SH-SY5Y (cell line): ENCODE data around the gene ASPHD1.

Experiments
- GATA2 ChIP-seq: IDR thresholded peaks from 2 replicates; pipeline ENCODE4 v1.6.1; 2011; ENCODE audit warnings: mild to moderate bottlenecking, low read depth, low read length
- GATA3 ChIP-seq: IDR thresholded peaks from 2 replicates; pipeline ENCODE4 v1.6.1; 2011; ENCODE audit warnings: low read depth, mild to moderate bottlenecking, low read length, moderate library complexity

- TF ChIP-seq GATA2 (no peak), GATA3 (no peak)
Measured at GRCh38 chr16:29915590-29916247, 15.4 kb downstream of the ASPHD1 start.
